GM18508 (cell line): Measurements from ENCODE around the gene HIRA.
A peak's percentile ranks its signal among the peaks of the same experiment; 100 is the strongest.
"Not testable (repeated sequence)": the region's sequence is repeated elsewhere in the genome, so short reads cannot be mapped to it uniquely, and the experiment has no call there.

Experiments
- ATAC-seq: cut with Tn5 transposase; IDR thresholded peaks from one replicate; pipeline ENCODE4 v1.9.1; 2021; ENCODE audit warnings: moderate number of reproducible peaks; ENCODE audit not compliant: insufficient read depth, unreplicated experiment

The HIRA gene

DNA sequence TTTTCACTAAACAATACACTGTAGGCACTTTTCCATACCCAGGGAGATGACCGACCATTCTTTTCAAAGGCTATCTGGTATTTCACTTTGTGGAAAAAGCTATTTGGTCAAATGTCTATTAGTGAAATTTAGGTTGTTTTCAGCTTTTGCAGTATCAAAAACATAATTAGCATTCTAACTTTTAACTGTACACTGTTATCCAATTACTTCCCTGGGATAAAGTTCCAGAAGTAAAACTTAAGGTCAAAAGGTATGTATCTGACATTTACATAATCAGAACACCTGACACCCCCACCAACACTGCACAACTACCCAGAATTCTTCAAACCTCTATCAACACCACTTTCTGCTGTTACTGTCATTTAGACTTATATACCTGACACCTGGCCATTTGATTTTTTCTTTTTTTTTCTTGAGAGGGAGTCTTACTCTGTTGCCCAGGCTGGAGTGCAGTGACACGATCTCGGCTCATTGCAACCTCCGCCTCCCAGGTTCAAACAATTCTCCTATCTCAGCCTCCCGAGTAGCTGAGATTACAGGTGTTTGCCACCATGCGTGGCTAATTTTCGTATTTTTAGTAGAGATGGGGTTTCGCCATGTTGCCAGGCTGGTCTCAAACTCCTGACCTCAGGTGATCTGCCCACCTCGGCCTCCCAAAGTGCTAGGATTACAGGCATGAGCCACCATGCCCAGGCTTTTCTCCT lies 13.9 kb upstream of the HIRA start:
- ATAC-seq: not testable (repeated sequence)

DNA sequence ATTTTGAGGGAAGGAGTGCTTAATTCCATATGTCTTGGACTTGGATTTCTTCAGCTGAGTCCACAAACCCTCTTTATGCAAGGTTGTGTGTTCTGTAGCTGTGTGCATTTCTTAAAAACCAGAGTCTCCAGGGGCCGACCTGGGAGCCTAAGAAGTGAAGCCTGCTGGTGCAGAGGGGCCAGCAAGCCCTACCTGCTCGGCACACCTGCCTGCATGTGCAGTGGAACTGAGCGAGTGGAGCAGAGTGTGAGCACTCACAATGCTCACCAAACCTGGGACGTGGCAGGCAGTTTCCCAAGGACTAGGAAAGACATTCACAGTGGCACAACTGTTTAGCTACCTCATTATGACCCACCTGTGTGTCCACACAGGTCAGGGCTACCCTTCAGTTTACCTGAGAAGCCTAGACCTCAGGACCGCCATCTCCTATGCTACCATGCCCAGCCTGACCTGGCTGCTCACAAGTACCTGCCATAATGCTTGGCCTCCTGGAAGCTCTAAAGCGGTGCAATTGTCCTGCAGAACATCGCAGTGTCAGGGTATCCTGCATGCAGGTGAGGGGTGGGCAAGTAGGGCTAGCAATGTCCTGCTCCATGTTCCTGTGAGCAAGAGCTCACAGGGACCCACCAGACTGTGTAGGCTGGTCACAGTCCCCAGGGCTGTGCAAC lies 12.1 kb upstream of the HIRA start:
- no peak for ATAC-seq

DNA sequence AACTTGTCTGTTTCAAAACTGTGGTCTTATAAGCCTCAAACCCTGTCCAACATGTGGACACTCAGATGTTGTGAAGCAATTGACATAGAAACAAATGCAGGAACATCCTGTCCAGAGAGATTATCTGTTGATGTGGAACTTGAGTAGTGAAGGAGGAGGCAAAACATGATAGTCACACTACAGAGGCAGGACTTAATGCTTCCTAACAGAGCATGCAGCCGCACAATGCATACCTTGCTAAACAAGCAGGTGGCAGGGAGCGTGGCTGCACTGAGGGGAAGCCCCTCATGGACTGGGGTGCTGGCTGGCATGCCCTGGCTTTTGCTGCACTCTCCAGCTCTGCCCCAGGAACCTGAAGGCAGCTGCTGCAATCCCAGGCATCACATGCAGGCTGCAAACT lies 10.6 kb upstream of the HIRA start:
- ATAC-seq: no peak

DNA sequence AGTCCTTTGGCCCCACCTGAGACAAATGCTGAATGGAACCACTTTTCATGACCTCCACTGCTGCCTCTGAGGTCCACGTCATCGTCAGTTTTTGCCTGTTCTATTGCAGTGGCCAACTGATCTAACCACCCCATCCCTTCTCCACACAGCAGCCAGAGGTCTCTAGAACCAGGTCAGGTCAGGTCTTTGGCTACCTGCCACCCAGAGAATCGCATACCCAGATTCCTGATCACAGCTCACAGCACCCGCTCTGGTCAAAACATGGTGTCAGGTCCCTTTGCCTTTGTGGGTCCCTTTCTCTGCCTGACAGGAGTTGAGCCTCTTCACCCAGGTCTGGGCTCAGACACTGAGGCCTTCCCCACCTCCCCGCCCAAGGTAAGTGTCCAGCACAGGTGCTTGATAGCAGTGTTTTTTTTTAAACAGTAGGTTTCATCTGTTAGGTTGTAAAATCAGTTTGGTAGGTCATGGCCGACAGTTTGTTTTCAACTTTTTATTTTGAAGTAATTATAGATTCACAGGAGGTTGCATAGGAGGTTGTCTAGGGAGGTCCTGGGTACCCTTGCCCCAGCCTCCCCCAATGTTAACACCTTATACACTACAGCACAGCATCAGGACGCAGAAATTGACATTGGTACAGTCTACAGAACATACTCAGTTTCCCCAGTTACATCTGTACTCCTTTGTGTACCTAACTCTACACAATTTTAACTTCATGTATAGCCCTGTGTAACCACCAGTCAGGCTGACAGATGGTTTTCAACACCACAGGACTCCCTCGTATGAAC lies 9.1 kb upstream of the HIRA start:
- ATAC-seq: no peak

DNA sequence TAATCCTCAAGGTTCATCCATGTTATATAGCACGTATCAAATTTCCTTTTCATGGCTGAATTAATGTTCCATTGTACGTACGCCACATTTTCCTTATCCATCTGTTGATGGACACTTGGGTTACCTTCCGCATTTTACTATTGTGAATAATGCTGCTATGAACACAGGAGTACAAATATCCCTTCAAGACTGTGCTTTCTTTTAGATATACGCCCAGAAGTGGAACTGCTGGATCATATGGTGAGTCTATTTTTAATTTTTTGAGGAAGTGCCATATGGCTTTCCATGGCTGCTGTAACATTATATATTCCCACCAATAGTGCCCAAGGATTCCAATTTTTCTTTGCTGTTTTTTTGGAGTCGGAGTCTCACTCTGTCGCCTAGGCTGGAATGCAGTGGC lies 6.8 kb upstream of the HIRA start:
- no peak for ATAC-seq

DNA sequence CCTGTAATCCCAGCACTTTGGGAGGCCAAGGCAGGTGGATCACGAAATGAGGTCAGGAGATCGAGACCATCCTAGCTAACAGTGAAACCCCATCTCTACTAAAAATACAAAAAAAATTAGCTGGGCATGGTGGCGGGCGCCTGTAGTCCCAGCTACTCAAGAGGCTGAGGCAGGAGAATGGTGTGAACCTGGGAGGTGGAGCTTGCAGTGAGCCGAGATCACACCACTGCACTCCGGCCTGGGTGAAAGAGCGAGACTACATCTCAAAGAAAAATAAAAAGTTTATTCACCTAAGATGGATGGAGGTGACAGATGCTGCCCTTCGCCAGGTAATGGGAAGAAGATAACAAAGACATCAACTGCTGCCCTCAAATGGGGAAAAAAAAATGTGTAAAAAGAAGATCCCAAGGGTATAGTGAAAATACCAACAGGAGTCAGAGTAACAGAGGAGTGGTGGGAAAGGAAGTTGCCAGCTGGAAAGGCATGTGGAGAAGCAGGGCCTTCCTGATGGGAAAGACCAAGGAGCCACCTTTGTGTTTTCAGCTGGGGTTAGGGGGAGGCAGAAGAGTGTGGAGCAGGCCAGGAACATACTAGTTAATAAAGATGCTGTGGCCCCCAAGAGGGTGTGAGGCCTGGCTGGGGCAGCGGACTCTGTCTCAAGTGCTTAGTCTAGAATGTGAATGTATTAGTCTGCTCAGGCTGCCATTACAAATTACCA lies 5.1 kb upstream of the HIRA start:
- ATAC-seq: not testable (repeated sequence)

DNA sequence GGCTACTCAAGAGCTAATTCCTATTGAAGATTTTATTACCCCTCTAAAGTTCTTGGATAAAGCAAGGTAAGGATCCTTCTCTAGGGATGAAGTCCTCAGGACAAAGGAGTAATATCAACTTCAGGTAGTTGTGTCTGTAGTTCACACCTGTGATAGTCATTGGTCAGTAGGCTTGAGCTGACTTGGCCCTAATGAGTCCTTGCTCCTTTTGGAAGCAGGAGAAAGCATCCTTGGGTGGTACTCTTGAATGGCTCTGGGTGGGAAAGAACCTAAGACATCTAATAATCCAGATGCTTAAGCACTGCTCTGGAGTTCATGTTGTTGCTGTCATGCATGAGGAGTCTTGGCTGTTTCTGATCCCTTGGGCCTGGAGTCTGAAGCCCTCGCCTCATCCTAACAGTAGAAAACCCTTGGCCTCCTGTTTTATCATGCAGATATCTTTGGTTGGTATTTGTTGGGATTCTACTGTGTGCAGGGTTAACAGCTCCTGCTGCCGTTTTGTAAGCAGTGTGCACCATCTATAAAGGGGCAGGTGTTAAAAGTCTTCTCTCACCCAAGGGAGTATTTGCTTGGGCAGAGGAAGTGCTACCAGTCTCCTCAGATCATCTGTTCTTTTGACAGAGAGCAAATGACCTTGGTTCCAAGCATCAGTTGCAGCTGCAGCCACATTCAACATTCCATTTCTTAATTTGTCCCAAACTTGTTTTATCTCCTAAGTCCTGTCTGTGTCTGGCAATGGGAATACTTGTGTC lies 3.5 kb upstream of the HIRA start:
- no peak for ATAC-seq

DNA sequence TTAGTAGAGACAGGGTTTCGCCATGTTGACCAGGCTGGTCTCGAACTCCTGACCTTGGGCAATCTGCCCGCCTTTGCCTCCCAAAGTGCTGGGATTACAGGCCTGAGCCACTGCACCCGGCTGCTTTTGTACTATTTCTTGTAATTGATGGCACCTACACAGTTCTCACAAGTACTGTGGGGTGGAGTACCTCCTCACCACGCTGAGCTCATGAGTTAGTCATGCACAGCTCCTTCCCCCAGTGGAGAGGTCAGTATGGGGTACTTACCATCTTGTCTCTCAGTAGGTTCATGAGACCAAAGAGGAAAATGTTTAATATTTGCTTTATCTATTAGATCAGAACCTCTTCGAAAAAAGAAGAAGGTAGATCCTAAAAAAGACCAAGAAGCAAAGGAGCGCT lies 2.9 kb upstream of the HIRA start:
- ATAC-seq: no peak

DNA sequence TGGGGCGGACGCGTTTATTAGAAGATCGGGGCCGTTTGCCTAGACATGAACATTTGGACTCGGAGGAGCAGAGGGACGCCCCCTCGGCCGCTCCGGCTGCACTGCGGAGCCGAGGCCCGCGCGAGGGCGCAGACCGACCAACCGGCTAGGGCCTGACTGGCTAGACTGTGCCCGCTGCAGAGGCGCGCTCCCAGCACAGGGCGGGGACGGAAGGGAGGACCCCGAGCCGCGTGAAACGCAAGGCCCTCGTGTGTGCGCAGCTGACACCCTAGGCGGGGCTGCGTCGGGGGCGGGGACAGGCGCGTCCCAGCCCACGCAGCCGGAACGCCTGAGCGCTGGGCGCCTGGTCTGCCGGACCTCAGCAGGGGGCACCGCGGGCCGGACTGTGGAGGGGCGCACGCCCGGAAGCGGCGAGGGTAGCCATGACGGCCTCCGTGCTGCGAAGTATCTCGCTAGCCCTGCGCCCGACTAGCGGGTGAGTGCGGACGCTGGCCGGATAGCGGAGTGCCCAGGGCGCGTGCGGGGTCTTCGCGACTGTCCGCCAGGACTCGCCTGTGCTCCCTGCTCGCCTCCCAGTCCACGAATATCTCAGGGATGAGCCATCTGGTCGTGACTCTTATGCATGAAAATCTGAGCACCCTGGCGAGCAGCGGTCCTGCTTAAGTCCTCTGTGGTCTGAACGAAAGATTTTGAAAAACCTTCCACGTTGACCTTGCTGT lies 759 bp upstream of the HIRA start, which contains the start of gene MRPL40:
Gene MRPL40, plus strand, starts transcription at position 413 of the 719 bp plus-strand sequence. Its CDS starts 10 bp downstream, at position 423.
- ATAC-seq: peak; percentile 48

DNA sequence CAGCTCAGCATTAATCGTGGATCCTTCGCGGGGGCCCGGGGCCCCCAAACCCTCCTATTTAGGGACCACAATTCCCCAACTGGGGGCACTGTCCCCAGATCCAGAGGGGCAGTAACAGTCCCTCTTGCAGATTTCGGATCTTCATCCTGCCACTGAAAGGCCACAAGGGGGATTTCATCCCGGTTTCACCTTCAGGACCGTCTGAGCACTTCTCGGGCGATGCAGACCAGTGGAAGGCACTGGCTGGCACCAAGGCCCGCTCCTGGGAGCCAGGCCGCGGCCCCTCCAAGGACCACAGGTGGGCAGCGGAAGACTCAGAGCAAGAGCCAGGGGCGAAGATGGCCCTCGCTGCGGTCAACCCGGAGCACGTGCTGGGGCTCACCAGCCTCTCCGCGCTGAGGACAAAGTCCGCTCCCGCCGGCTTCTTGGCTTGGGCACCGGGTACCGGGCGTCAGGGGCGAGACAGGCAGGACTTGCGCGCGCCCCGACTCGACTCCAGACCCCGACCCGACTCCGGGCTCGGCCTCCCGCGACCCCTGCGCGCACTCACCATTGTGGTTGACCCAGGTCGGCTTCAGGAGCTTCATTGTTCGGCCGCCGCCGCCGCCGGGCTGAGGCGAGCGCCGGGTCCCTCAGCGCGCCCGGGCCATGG lies 517 bp downstream of the HIRA start:
- ATAC-seq: no peak

DNA sequence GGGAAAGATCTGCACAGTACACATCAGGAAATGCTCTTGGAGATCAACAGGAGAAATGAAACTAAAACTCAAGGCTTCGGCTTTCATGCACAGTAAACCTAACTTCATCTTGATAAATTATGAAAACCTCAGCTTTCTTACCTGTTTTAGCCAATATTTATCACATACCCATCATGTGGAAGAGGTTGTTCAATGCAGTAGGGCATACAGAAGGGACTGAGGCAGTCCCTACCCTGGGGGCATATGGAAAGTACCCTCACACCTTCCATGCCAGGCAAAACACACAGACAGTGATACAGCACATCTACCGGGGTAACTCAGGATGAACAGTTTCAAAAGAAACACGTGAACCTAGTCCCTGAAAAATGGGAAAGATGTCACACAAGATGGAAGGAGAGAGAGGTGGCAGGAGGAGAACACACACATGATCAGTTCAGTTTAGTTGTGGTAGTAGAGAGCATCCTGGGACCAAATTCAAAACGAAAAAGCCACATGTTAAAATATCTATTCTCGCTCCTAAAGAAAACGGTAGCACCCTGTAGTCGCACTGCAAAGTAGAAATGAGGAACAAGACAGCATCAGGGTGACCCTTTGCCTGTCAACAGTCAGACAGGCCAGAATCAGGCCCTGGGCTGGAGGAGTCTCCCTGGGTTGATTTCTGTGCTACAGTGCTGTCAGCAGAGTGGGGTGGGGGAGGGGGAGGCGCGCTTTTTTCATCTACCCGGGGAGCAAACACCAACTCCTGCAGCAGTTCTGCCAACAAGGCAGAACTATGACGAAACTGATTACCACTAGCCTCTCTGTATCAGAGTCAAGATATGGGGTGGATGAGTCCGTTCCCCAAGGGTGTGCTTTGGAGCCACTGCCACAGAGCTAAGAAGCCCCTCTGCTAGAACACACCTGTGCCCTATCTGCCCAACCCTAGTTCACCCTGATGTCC lies 1.3 kb downstream of the HIRA start:
- ATAC-seq: no peak

DNA sequence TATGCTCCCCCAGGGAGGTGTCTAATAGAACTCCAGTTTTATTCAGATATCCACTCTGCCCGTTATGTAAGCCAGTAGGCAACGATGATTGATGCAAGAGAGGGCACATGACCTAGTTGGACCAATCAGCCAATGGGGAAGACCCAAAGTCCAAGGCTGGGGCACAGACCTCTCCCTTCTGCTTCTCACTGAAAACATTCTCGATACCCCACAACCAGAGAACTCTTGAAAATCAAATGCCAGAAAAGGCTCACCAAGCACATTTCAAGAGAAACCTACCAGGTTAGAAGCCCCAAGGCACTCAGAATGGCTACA lies 7.4 kb downstream of the HIRA start:
- no peak for ATAC-seq

DNA sequence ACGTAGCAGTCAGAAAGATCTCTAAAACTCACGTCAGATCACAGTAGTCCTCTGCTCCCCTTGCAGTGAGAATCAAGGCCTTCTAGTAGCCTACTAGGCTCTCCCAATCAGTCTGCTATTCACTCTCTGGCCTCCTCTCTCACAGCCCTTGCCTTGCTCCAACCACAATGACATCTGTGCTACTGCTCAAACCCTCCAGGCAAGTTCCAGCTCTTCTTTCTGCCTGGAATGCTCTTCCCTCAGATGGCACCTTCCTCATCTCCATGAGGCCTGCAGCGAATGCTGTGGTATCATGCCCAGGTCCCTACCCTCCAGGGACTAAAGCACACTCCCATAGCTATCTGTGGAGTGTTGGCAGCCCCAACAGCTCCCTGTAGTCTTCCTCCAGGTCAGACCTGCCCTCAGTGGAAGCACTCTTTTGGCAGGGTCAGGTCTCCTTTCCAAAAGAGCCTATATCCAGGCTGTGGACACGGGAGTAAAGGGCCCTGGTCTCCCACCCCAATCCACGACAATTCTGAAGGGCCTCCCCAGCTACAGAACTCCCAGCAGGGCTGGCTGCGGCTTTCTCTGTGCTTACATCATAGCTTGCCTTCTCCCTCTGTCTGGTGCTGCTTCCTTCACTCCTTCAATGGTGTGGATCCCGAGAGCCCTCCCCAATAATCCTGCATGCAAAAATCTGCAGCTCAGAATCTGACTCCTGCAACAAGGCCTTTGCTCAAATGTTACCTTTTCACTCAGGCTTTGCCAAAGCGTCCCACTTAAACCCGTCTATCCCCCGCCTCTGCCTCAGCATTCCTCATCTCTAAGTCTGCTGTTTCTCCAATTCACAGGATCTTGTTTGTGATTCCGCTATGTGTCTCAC lies 8.9 kb downstream of the HIRA start:
- no peak for ATAC-seq

DNA sequence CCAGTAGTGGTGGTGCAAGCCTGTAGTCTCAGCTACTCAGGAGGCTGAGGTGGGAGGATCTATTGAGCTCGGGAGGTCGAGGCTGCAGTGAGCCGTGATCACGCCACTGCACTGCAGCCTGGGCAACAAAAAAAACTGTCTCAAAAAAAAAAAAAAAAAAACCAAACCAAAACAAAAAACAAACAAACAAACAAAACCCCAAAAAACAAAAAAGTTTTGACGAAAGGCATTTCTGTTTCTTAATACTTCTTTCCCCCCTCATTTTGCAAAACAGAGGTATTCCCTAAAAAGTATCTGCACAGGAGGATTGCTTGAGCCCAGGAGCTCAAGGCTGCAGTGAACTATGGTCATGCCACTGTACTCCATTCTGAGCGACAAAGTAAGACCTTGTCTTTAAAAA lies 11.2 kb downstream of the HIRA start:
- ATAC-seq: no peak

DNA sequence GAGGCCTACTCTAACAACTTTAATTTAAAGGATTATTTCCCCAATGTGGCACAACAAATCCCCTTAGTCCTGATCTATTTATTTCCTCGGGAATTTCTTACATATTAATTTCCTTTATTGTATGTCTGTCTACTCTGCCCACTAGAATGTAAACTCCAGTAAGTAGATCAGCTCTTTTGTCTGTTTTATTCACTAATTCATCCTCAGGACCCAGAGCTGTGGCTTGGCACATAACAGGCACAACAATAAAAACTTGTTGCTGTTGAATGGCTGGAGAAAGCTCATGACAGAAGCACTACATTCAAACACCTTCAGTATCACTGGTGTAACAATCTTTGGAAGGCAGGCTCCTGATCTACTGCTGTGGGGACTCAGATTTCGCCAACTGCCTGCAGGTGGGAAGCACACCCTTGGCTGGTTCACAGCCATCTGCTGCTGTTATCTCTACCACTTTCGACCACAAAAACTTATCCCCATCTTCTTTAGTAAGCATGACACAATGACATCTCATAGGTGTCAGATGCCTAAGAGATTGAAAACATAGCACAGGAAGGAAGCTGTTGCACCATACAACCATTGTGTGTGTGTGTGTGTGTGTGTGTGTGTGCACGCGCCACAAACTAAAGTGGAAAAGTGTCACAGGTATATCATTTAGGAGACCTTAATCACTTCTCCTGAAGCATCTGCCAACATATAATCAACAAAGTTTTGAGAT lies 11.9 kb downstream of the HIRA start:
- ATAC-seq: no peak

DNA sequence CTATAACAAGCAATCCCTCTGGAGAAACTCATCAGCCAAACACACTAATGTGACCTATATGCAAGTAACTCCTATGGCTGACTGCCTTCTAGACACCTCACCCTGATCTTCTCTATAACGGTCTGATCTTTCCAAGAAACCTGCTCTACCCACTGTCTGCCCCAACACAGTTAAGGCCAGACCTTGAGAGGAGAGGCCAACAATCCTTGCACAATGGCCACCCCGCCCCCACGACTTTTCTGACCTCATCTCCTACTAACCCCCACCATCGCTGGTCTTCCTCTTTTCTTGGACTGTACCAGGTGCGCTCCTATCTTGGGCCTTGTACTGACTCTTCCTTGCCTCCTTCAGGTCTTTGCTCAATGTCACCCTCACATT lies 12.5 kb downstream of the HIRA start:
- no peak for ATAC-seq
